ENCODE measurements around the gene RELT. TPM values are rescaled to one million over a fixed set of nuclear protein-coding genes. Genes with fewer than 3 reads are reported as not detected.

RELT gene
- total and polyA plus RNA-seq, 2 of the 13 experiments (the other 11 are each of a cell fraction or from before 2014, with no cell fraction given), result 2.5 to 4.7 TPM

- no peaks in the 10 kb centered on the region for H3K9me3 ChIP-seq (ENCODE audit: low read length)
Observed at GRCh38 chr11:73344191-73344607, 32.0 kb upstream of the RELT start.

DNA sequence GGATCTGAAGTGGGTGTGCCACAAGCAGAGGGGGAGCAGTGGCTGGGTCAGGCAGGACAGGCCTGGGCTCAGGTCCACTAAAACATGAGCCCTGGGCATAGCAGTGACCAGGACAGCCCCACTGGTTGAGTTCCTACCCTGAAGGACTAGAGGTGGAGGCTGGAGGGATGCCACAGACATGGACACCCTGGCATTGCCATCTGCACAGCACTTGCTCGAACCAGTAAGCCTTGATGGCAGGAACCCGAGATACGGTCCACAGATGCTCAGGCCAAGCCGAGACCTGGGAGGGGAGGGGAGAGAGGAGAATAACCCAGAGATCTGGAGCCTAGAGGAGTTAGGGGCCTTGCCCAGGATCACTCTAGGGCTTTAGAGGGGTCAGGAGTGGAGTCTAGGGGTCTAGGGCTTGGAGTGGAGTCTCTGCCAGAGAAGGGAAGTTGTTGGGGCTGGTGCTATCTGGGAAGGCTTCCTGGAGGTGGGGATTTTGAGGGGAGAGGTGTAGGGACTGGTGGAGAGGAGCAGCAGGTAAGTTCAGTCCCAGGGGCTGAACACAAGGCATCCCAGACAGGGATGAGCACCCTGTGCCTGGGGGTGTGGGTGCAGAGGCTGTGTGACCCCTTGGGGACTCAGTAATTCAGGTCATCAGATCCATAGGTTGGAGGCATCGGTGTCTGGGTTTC, 30.6 kb upstream of the RELT start:
- intact Hi-C loops (cut with micrococcal nuclease; ENCODE audit: unreplicated experiment) (no loop called here), in situ Hi-C loops (cut with HindIII; ENCODE audit: extremely low pct_ligation_motif_present, low pct_unique_long_range_greater_than_20kb) (no loop called here)
- H3K4me1 ChIP-seq (ENCODE audit: insufficient read depth, low read length), result peaks cover 33% of the 10 kb centered on the region
- no peak overlapping the region for H3K27ac ChIP-seq (ENCODE audit: extremely low read length, insufficient read depth, low read length)
- 95% methylated on average over 5 of the region's 5 CpGs for WGBS (ENCODE audit: low lambda C conversion rate)
- H3K36me3 ChIP-seq (replicated peaks in 1 of 2; ENCODE audit: control insufficient read depth in 1 of 2, insufficient read depth in 2 of 2, low read length in 2 of 2), result peaks cover 10 to 29% of the 10 kb centered on the region in 2 experiments; a peak in 4 of 5 replicates
- FAIRE-seq (no peak), ATAC-seq (no peak), DNase-seq (ENCODE audit: low spot score) (no peak)
- peaks cover 23% of the 10 kb centered on the region; the same call in 1 of the 2 replicates for H4K20me1 ChIP-seq (ENCODE audit: insufficient read depth, low read length)
- H3K27me3 ChIP-seq (ENCODE audit: control insufficient read depth in 1 of 2, insufficient read depth in 2 of 2, low read length in 2 of 2), result no peaks in the 10 kb centered on the region
- no peak overlapping the region for H3K9ac ChIP-seq (ENCODE audit: insufficient read depth, low read depth, low read length)
- H3K79me2 ChIP-seq (ENCODE audit: insufficient read depth, low read length), result peaks cover 6% of the 10 kb centered on the region
- BruUV-seq (replicated peaks), result no TSS peak
- H3K9me3 ChIP-seq (ENCODE audit: low read length), result no peaks in the 10 kb centered on the region
- no peak overlapping the region for H3K4me3 ChIP-seq (replicated peaks in 1 of 3; ENCODE audit: insufficient read depth in 1 of 3, low read depth in 2 of 3, low read length in 3 of 3)
- POLR2A ChIA-PET, result interaction anchor here (1.0 kb wide), 1 partner anchor 38 kb away, joined by 6 read pairs; no protein-coding TSS in a partner anchor
- no peak overlapping the region for H2AFZ ChIP-seq (ENCODE audit: low read length)
- CTCF ChIA-PET (ENCODE audit: low intra/inter-chr PET ratio, low total read pairs), result no interaction called here
- no peak overlapping the region for H3K4me2 ChIP-seq (ENCODE audit: low read depth, low read length)
- TF ChIP-seq ZNF580 (CRISPR knock-in tag; IDR thresholded peaks at IDR 0.05; ENCODE audit: borderline replicate concordance, low read depth), result no peak
- TF ChIP-seq, protein P1, sequence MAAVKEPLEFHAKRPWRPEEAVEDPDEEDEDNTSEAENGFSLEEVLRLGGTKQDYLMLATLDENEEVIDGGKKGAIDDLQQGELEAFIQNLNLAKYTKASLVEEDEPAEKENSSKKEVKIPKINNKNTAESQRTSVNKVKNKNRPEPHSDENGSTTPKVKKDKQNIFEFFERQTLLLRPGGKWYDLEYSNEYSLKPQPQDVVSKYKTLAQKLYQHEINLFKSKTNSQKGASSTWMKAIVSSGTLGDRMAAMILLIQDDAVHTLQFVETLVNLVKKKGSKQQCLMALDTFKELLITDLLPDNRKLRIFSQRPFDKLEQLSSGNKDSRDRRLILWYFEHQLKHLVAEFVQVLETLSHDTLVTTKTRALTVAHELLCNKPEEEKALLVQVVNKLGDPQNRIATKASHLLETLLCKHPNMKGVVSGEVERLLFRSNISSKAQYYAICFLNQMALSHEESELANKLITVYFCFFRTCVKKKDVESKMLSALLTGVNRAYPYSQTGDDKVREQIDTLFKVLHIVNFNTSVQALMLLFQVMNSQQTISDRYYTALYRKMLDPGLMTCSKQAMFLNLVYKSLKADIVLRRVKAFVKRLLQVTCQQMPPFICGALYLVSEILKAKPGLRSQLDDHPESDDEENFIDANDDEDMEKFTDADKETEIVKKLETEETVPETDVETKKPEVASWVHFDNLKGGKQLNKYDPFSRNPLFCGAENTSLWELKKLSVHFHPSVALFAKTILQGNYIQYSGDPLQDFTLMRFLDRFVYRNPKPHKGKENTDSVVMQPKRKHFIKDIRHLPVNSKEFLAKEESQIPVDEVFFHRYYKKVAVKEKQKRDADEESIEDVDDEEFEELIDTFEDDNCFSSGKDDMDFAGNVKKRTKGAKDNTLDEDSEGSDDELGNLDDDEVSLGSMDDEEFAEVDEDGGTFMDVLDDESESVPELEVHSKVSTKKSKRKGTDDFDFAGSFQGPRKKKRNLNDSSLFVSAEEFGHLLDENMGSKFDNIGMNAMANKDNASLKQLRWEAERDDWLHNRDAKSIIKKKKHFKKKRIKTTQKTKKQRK (IDR thresholded peaks at IDR 0.05; ENCODE audit: low read length), result no peak
- TF ChIP-seq SP140L (CRISPR knock-in tag; IDR thresholded peaks at IDR 0.05; ENCODE audit: borderline replicate concordance), result no peak
- TF ChIP-seq ZNF841 (CRISPR knock-in tag; IDR thresholded peaks at IDR 0.05; ENCODE audit: borderline replicate concordance), result no peak
- TF ChIP-seq ZNF510 (CRISPR knock-in tag; IDR thresholded peaks at IDR 0.05; ENCODE audit: low read depth), result no peak
- TF ChIP-seq GTF3A (CRISPR knock-in tag; conservative IDR thresholded peaks at IDR 0.05), result no peak
- no peak for TF ChIP-seq ZNF569 (CRISPR knock-in tag; IDR thresholded peaks at IDR 0.05; ENCODE audit: borderline replicate concordance)
- no peak for TF ChIP-seq MAFG (CRISPR knock-in tag; IDR thresholded peaks at IDR 0.05)

More at GRCh38 chr11:73344191-73344607, 32.0 kb upstream of the RELT start:
- Histone ChIP-seq H3K36me3 (replicated peaks in 1 of 2; ENCODE audit: control insufficient read depth in 1 of 2, insufficient read depth in 2 of 2, low read length in 2 of 2) (peaks cover 12 to 35% of the 10 kb centered on the region in 2 experiments; a peak in 4 of 5 replicates), H3K79me2 (ENCODE audit: insufficient read depth, low read length) (peaks cover 6% of the 10 kb centered on the region), H3K9ac (ENCODE audit: insufficient read depth, low read depth, low read length) (no peak overlapping the region), H3K4me1 (ENCODE audit: insufficient read depth, low read length) (peaks cover 33% of the 10 kb centered on the region), H3K27me3 (ENCODE audit: control insufficient read depth in 1 of 2, insufficient read depth in 2 of 2, low read length in 2 of 2) (no peaks in the 10 kb centered on the region), H3K27ac (ENCODE audit: extremely low read length, insufficient read depth, low read length) (no peak overlapping the region), H2AFZ (ENCODE audit: low read length) (no peak overlapping the region), H3K4me2 (ENCODE audit: low read depth, low read length) (no peak overlapping the region), H3K4me3 (replicated peaks in 1 of 3; ENCODE audit: insufficient read depth in 1 of 3, low read depth in 2 of 3, low read length in 3 of 3) (no peak overlapping the region), H4K20me1 (ENCODE audit: insufficient read depth, low read length) (peaks cover 23% of the 10 kb centered on the region; the same call in 1 of the 2 replicates)
- intact Hi-C loops (cut with micrococcal nuclease; ENCODE audit: unreplicated experiment) (no loop called here), in situ Hi-C loops (cut with HindIII; ENCODE audit: extremely low pct_ligation_motif_present, low pct_unique_long_range_greater_than_20kb) (loop anchor here (5.0 kb wide), 1 partner anchor 37 kb away; the partner anchor contains the start of gene ARHGEF17)
- no peak for ATAC-seq
- DNase-seq (ENCODE audit: low spot score), result no peak
- POLR2A ChIA-PET, result interaction anchor here (1.0 kb wide), 1 partner anchor 37 kb away, joined by 6 read pairs; no protein-coding TSS in a partner anchor
- 95% methylated on average over 11 of the region's 20 CpGs for WGBS (ENCODE audit: low lambda C conversion rate)
- no TSS peak for BruUV-seq (replicated peaks)
- no peak for FAIRE-seq
- TF ChIP-seq ZNF747 (CRISPR knock-in tag; IDR thresholded peaks at IDR 0.05; ENCODE audit: borderline replicate concordance) (no peak), ZNF30 (CRISPR knock-in tag; IDR thresholded peaks at IDR 0.05) (no peak), KAT8 (CRISPR knock-in tag; IDR thresholded peaks at IDR 0.05) (no peak), STAT5B (CRISPR knock-in tag; IDR thresholded peaks at IDR 0.05) (no peak), BRF2 (CRISPR knock-in tag; IDR thresholded peaks at IDR 0.05) (no peak), ZNF558 (CRISPR knock-in tag; IDR thresholded peaks at IDR 0.05; ENCODE audit: borderline replicate concordance) (no peak), ZNF33A (CRISPR knock-in tag; IDR thresholded peaks at IDR 0.05; ENCODE audit: borderline replicate concordance) (no peak)
- CTCF ChIA-PET (ENCODE audit: low intra/inter-chr PET ratio, low total read pairs), result no interaction called here
